HG03159 (cell line): ENCODE data around the gene GLI3.
"Not testable (repeated sequence)": the region's sequence is repeated elsewhere in the genome, so short reads cannot be mapped to it uniquely, and the experiment has no call there.

Experiments used
- ATAC-seq: cut with Tn5 transposase; IDR thresholded peaks from one replicate; pipeline ENCODE4 v1.9.1; 2021; ENCODE audit warnings: mild to moderate bottlenecking, moderate library complexity; ENCODE audit not compliant: unreplicated experiment

GLI3 gene

DNA sequence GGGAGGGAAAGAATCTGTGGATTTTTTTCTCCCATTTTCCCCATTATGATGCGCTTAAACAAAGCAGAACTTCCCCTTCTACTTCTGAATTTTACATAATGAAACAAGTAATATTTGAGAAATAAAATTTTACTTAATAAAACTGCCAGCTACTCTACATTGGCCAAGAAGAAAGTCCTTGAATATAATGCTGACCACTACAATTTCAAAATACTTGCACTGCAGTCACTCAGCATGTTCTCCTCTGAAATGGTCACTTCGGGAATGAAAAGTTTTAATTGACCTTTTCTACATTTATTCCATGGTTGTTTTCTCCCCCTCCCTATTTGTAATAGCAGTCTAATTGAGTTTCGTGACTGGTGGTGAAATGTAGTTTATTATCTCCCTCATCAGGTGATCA lies 23.9 kb downstream of the GLI3 start:
- no peak for ATAC-seq

DNA sequence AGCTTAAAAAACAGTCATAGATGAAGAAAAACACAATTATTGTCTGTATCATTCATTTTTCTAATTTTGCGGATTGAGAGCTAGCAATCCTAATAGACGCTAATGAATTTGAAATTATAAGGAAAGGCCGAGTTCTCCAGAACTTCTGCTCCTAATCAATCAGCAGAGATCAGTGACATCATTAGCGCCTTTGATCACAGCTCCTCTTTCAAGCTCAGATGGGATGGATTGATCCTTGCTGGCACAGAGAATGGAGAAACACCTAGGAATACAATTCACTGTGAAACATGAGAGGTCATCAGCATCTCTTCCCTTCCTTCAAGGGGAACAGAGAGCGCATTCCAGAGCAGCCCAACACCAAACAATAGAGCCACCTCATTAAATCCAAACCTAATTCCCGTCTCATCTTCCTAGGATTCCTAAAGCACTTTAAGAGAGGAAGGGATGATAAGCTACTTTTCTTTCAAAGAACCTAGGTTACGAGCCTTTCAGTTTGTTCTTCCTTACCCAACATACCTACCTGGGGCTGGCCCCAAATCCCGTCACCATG lies 24.4 kb downstream of the GLI3 start:
- no peak for ATAC-seq

DNA sequence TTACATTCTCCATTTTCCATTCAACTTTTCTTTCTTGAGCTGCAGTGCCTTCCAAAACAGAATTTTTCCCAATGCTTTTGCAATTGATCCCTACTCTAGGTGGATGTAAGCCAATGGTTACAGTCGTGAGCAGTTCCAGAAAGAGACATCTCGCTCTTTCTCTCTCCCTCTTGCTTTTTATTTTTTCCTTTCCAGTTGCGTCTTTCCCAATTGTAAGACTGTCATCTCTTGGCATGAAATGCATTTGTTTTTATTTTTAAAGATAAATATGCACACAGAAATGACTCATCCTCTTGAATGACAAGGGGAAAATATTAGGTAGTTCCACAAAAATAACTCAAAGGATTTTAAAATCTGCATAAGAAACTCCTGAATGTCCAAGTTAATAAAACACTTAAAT lies 25.1 kb downstream of the GLI3 start:
- ATAC-seq = no peak

DNA sequence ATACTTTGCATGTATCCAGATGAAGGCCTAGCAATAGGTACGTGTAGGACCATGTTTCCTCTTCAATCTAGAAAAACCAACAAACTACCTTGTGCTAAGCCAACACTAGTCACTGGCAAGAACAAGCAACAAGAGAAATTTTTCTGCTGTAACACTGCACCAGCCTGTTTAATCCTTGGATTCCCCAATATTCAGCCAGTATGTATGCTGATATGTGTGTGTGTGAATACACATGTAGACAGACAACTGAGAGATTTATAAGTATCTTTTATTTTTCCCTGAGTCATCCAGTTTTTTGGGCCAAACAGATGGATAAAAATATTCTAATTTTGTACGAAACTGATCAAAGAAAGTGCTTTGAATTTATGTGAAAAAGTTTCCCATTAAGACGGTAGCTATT lies 26.2 kb downstream of the GLI3 start:
- no peak for ATAC-seq

DNA sequence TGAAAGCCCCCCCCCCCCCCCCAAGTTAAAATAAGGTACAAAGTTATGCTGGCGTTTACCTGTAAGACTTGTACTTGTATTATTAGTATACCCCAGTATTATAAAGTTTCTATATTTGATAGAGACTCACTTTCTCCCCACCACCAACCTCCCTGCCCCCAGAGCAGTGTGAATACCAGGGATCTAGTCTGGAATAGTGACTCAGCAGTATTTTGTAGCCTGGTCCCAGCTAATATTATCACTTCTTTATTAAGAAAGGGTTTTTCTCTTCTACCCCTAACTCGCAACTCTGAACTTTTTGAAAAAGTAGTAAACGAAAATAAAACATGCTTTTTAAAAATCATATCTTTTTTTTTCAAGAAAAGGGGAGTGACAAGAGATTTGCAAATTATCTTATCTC lies 26.7 kb downstream of the GLI3 start:
- no peak for ATAC-seq

DNA sequence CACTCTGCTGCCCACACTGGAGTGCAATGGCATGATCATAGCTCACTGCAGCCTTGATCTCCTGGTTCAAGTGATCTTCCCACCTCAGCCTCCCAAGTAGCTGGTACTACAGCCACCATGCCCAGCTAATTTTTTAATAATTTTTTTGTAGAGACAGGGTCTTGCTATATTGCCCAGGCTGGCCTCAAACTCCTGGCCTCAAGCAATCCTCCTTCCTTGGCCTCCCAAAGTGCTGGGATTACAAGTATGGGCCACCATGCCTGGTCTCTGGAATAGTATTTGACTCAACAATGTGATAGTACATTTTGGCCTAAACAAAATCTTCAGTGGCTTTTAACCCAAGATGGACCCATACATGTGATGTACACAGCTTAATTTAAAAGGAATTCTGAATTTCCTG lies 27.9 kb downstream of the GLI3 start:
- not testable (repeated sequence) for ATAC-seq

DNA sequence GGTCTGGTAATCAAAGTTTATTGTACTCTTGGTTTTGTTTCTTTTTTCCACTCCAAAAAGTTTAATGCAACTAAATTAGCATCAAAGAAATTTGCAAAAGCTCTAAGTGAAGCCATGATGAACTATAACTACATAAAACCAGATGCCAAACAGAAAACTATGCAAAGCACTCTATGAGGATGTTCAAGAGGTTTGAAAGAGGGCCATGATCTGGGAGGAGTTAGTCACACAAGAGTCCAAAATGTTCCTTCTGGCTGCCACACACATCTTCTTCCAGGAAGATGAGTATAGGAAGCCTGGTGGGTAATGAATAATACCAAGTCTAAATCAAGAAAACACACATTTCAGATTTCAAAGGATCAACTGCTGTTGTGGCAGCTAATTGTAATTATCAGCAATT lies 28.4 kb downstream of the GLI3 start:
- ATAC-seq = no peak

DNA sequence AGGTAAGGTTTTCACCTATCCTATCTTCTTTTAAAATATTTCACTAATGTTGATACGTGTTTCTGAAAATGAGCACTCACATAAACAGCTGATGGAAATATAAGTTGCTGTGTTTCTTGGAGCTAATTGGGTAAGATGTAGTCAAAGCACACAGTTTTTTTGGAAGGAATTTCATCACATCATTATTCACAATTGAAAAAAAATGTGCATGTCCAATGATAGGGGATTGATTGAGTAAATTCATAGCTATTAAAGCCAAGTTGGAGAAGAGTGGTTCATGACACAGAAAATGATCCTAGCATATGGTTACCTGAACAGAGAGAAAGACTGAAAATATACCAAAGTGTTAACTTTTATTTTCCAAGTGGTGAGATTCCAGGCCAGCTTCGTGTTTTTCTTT lies 29.6 kb downstream of the GLI3 start:
- no peak for ATAC-seq

DNA sequence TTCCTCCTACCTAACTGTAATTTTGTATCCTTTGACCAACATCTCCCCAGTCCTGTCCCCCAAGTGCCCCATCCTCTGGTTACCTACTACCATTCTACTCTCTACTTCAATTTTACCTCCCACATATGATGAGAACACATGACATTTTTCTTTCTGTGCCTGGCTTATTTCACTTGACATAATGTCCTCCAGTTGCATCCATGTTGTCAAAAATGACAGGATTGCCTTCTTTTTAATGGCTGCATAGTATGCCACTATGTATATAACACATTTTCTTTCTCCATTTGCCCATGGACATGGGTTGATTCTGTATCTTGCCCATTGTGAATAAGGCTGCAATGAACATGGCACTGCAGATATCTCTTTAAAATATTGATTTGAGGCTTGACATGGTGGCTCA lies 33.7 kb downstream of the GLI3 start:
- ATAC-seq = no peak

DNA sequence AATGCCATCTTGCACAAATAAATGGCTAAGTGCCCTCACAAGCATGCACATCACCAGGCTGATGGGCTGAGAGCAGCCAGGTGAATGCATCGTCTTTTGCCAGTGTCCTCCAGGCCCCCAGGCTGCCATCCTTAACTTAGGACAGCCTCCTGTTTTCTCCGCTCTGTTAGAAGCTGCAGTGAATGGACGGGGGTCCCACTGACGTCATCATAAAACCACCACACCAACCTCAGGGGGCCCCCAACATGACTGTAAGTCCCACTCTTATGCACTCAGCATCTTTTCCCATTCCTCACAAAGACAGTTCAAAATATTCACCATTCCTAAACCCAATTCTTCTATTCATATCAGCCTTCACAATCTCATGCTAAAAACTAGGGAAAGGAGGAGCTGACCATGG lies 34.4 kb downstream of the GLI3 start:
- ATAC-seq = no peak

DNA sequence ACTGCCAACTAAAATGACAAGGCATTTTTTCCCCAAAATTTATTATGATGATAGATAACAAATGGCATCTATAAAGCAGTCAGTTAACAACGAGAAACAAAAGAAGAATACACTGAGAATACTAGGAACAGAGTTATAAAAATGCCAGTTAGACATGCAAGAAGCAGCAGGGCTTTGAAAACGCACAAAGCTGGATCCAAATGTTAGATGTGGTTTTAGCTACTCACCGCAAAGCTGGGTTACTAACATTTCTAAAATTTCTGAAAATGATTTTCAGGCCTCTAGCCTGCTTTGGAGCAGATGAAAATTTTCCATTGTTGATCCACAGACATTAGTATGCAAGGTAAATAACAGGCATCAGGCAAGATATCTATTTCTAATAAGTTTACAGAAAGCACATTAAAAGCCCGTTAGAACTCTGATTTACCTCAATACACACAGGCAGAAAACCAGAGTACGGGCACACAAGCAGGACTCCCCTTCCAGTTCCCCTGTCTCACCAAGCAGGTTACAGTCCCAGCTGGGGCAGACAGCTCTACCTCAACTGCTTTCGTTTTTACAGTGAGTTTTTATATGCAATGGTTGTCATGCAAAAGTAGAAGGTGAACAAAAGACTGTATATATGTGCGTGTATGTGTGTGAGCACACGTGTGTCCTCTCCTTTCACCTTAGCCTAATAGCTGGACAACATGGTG lies 37.9 kb downstream of the GLI3 start:
- ATAC-seq = no peak

DNA sequence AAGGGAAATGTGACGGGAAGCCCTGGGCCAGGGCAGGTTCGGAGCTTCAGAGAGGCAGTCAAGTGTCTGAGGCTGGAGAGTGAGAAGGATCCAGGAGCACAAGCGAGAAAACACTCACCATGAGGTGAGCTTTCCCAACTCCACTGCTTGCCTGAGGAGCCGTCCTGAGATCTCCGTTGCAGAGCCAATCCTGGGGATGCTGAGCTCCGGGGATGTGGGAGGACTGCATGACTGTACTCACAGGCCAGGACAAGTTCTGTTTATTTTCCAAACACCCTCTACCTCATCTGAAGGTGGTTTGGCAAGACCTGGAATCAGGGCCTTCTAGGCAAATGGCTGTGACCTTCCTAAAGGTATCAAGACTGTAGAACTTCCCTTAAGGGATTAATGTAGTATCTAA lies 38.7 kb downstream of the GLI3 start:
- no peak for ATAC-seq

DNA sequence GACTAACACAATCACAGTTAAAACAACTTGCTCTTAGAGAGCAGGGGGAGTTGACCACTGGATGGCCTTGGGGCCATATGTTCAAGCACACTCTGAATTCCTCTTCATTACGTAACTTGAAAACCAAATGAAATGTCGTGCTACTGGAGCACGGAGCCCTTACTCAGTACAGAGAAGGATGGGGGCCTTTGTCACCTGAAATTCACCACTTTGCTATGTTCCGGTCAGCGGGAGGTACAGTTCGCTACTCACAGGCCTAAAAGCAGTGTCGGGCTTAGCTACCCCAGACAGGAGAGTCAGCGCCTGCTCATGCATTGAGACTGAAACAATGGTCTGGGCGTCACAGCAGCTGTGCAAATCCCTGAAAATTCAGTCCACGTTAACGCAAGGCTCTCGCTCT lies 39.6 kb downstream of the GLI3 start:
- ATAC-seq = no peak

DNA sequence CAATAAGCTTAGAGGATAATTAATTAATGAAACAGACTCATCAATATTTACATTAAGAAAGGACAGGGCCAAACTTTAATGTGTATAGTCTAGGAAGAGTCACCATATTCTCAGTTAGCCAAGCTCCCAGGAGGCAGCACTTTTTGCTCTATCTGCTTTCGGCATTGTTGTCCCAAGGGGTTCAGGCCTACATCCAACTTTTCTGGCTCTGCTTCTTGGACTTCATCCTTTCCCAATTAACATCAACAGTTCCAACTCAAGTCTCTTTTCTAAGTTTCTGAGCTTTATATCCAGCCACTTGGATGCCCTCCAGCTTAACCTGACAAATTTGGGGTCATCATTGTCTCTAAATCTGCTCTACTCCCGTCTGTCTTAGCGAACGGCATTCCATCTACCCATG lies 42.8 kb downstream of the GLI3 start:
- no peak for ATAC-seq

DNA sequence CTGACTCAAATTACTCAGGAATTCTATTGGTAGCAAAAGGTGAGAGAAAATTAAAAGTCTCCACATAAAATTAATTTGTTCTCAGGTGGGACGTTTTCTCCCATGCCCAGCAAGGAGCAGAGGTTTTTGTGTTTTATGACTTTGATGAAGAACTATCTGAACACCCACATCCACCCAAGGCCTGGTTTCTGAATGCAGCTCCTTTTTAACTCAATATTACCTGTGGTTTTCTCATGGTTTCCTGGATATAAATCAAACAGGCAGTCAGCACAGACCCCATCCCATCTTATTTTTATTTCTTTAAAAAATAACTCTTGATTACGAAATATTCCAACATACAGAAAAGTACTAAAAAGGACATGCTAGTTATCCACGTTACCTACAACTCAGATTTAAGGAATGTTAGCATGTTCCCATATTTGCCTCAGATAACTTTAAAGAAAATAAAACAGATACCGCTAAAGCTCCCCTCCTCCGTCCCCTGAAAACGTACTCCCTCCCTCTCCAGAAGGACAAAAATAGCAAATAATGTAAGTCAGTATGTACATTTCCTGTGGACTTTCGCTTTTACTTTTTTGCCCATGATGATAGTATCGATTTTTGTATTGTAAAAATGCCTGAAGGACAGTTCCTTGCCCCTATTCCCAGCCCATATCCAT lies 43.4 kb downstream of the GLI3 start:
- ATAC-seq = no peak

DNA sequence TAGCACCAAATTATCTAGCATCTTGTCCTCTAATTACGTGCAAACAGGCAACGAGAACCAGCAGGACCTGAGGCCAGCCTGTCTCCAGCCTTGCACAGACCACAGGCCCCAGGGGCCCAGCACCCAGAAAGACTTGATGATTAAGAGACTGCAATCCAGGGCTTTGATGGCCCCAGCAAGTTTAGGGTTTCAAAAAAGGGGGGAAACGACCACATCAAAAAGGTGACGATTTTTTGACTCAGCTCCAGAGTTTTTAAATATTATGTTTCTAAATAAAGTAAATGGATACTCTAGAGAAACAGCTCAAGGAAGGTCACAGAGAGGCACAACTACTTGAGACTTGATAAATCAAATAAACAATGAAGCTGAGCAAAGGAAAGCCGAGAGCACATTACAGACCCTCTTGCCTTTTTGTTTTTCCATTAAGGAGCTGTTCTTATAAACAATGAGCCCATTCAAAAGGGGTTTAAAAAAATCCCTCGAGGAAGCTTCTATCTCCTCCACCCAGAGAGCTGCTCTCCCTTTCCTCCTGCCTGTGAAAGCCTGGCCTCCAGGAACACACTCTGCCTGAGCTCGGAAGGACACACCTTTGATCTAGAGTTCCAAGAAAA lies 44.1 kb downstream of the GLI3 start:
- no peak for ATAC-seq

DNA sequence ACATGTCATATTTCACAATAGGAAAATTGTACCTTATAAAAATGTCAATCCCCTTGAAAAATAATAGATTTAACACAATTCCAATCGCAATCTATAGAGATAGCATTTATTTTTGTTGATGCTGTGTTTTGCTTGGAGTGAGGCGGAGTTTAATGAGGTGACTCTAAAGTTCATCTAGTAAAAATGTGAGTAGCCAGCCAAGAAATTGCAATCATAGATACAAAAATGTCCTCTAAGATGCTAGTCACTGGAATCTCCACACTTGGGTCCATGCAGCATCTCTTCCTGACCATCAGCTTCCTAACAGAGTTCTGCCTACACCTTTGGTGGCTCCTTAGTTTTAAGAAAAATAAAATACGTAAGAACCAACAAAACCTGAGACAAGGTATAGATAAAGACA lies 44.9 kb downstream of the GLI3 start:
- no peak for ATAC-seq

DNA sequence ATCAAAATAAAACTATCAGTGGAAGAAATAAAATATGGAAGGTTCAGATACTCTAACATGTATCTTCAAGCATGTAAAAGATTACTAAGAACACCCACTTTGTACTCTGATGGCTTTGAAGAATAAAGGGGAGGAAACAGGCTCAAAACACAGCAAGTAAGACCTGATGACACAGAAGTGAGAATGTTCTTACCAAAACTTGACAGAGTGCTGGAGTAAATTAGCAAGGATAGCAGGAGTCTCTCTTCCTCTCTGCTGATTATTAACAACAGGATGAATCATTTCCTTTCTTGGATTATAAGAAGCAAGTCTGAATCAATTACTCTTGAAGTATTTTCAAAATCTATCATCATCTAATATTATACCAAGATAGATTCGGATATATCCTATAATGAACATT lies 47.5 kb downstream of the GLI3 start:
- no peak for ATAC-seq

DNA sequence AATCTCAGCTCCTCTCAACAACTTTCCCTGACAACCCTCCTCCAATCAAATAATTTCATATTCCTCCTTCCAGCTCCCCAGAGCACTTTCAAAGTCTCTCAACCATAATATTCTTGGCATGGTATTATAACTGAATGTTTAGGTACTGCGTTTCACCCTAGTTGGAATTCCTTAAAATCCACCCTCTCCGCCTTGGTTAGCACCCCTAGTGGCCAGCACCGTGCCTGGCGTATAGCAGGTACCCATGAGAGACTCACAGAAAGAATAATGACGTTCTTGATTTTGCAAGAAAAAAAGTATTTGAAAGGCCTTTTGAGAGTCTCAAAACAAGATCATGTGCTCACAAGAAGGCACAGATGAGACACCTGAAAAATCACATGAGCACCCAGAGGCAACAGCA lies 50.9 kb downstream of the GLI3 start:
- ATAC-seq = no peak

DNA sequence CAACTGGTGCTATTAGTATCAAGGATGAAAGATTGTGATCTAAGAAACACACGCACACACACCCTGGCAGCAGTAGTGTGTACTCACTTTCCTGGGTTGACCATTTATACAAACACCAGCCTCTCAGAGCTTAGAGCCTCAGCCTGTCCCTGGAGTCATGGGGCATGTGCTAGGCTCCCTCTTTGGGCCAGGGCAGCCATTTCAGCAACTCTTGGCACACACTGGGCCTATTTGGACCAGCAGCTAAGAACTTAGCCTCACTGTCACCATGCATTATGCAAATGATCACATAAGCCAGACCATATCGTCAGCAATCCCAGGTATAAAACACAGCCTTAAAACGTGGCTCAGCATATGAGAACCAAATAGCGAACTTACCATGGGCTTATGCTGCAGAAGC lies 51.3 kb downstream of the GLI3 start:
- ATAC-seq = no peak

DNA sequence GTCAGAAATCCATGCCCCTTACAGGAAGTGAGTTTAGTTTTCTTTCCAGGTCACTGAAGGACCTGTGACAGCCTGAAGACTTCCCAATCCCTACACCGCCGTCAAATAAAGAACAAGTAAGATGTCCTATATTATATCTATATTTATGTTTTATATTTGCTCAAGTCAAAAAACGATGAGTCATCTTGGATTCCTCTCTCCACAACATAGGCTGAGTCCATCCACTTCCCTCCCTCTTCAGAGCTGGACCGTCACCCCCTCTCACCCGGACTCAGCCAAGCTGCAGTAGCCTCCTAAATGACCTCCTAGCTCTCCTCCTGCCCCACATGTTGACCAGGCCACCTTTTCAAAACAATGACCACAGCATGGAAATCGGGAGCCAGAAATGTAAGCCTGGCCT lies 53.5 kb downstream of the GLI3 start:
- no peak for ATAC-seq

DNA sequence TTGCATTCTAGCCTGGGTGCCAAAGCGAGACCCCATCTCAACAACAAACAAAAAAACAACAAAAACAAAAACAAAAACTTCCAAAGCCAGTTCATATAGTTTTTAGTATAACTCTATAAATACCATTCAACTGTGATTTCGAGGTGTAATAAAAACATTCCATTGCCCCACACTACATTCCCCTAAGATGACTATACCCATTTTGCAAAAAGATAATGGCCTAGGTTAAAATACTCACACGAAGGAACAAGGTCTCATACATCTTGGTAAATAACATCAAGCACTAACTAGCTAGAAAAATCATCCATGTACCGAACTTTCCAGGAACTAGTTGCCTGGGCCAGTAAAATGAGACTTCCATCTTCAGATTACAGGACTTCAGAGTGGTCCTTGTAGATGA lies 55.4 kb downstream of the GLI3 start:
- ATAC-seq = no peak
